Measurements from ENCODE around the gene SLC27A5. TPM values are rescaled to one million over a fixed set of nuclear protein-coding genes. Genes with fewer than 3 reads are reported as not detected.

Gene SLC27A5
- total and polyA plus RNA-seq, 2 donors (not counting 3 experiments of a cell fraction or from before 2014, with no cell fraction given): 7.1 to 16.0 TPM

DNA sequence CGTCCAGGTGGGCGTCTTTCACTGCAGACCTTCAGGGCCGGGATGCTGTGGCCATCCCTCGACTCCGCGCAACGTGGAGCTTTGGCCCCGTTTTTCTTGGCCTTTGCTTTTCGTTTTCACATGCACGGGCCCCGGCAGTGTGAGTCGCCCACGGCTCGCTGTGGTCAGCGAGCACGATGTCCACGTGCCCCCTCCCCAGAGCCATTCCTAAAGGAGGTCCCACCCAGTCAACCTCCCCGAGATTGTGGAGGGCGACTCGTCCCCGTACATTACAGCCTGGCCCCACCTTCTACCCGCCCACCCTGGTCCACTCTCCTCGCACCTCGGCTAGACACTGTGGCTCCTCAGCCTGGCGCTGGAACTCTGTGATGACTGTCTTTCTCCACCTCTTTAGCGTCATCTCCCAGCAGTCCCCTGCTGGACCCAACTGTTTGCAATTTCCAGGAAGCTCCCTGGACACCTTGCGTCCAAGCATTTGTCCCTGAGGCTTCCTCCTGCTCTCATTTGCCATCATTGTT is 35.2 kb downstream of the SLC27A5 start:
- dilution Hi-C loops (cut with MboI; ENCODE audit: extremely low pct_ligation_motif_present, low sequenced_read_pairs): no loop called here
- FAIRE-seq: peak; percentile 4
- H3K79me2 ChIP-seq (ENCODE audit: control insufficient read depth, insufficient read depth, low read length): no peaks in the 10 kb centered on the region
- H3K4me1 ChIP-seq (ENCODE audit: control insufficient read depth, extremely low read depth, insufficient read depth, low read length): peaks cover 9% of the 10 kb centered on the region
- no peaks in the 10 kb centered on the region for H3K27me3 ChIP-seq (ENCODE audit: control insufficient read depth in 2 of 2, insufficient read depth in 2 of 2, low read length in 2 of 2)
- BruUV-seq (replicated peaks): TSS peak; percentile 34
- DNase-seq (ENCODE audit: low read depth, low spot score): no peak
- POLR2A ChIA-PET: no interaction called here
- intact Hi-C loops (cut with micrococcal nuclease): loop anchor here (1.0 kb wide), 3 partner anchors 23 to 114 kb away; partner anchors contain the start of genes ZNF324B and ZNF497
- H3K9me3 ChIP-seq (replicated peaks; ENCODE audit: control insufficient read depth, insufficient read depth, low read length): no peaks in the 10 kb centered on the region
- peaks cover 0 to 11% of the 10 kb centered on the region in 2 experiments for H3K36me3 ChIP-seq (ENCODE audit: control insufficient read depth in 2 of 2, extremely low read depth in 1 of 2, insufficient read depth in 2 of 2, low read length in 2 of 2)
- TF ChIP-seq POLR2AphosphoS5 (IDR thresholded peaks at IDR 0.05; ENCODE audit: insufficient read depth, low read depth, low read length) (no peak), FOS (IDR thresholded peaks at IDR 0.05; ENCODE audit: borderline replicate concordance, insufficient read depth, low read length) (no peak), JUN (IDR thresholded peaks at IDR 0.05; ENCODE audit: borderline replicate concordance, insufficient read depth, insufficient read length, low read depth) (no peak), GATA2 (IDR thresholded peaks at IDR 0.05; ENCODE audit: insufficient read depth, insufficient read length, low read depth, low read length) (no peak), MYC (IDR thresholded peaks at IDR 0.05; ENCODE audit: low read depth, low read length) (no peak), EZH2 (IDR thresholded peaks at IDR 0.05; ENCODE audit: borderline replicate concordance, low read depth, low read length, severe bottlenecking) (no peak), POLR2A (IDR thresholded peaks at IDR 0.05; ENCODE audit: low read depth, low read length) (no peak)
- TF ChIP-seq, protein P1, sequence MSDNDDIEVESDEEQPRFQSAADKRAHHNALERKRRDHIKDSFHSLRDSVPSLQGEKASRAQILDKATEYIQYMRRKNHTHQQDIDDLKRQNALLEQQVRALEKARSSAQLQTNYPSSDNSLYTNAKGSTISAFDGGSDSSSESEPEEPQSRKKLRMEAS (IDR thresholded peaks at IDR 0.05; ENCODE audit: insufficient read depth, insufficient read length): no peak
- TF ChIP-seq, protein P2, sequence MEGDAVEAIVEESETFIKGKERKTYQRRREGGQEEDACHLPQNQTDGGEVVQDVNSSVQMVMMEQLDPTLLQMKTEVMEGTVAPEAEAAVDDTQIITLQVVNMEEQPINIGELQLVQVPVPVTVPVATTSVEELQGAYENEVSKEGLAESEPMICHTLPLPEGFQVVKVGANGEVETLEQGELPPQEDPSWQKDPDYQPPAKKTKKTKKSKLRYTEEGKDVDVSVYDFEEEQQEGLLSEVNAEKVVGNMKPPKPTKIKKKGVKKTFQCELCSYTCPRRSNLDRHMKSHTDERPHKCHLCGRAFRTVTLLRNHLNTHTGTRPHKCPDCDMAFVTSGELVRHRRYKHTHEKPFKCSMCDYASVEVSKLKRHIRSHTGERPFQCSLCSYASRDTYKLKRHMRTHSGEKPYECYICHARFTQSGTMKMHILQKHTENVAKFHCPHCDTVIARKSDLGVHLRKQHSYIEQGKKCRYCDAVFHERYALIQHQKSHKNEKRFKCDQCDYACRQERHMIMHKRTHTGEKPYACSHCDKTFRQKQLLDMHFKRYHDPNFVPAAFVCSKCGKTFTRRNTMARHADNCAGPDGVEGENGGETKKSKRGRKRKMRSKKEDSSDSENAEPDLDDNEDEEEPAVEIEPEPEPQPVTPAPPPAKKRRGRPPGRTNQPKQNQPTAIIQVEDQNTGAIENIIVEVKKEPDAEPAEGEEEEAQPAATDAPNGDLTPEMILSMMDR (IDR thresholded peaks at IDR 0.05; ENCODE audit: extremely low read depth in 1 of 2, insufficient read depth in 1 of 2, low read depth in 1 of 2, low read length in 2 of 2): no peak
- peak overlapping the region; percentile 49 to 70 (median 56) for H3K4me3 ChIP-seq (replicated peaks in 1 of 3; ENCODE audit: insufficient read depth in 1 of 3, low read depth in 1 of 3, low read length in 3 of 3)
- H3K9ac ChIP-seq (replicated peaks; ENCODE audit: extremely low read depth, insufficient read depth, low read length): peak overlapping the region; percentile 47
- H2AFZ ChIP-seq (ENCODE audit: low read depth, low read length): peak overlapping the region; percentile 89
- no peaks in the 10 kb centered on the region for H3K9me1 ChIP-seq (replicated peaks; ENCODE audit: control insufficient read depth, extremely low read depth, insufficient read depth, low read length)
- peak overlapping the region; percentile 73 for H3K27ac ChIP-seq (ENCODE audit: insufficient read depth, low read depth, low read length)
- H3K4me2 ChIP-seq (ENCODE audit: insufficient read depth, low read length): peak overlapping the region; percentile 74
- CTCF ChIA-PET: interaction anchor here (1.7 kb wide), 1 partner anchor 43 kb away, joined by 7 read pairs; the partner anchor contains the start of gene ZBTB45
- H4K20me1 ChIP-seq (replicated peaks; ENCODE audit: control insufficient read depth, extremely low read depth, insufficient read depth, low read length): no peaks in the 10 kb centered on the region

Data from endothelial cell of umbilical vein (primary cell).